Endothelial cell of umbilical vein (primary cell): ENCODE data around the gene ARID1B. TPM values are rescaled to one million over a fixed set of nuclear protein-coding genes. Genes with fewer than 3 reads are reported as not detected.

Source experiments
- BruUV-seq: library from RNA; stranded (reverse); fragments of 400-500 nt; replicated peaks from 2 replicates; lab custom pipeline; 2021; lab: Mats Ljungman, UMichigan
- CTCF ChIA-PET: fragments of 300-600, 350-600 bp; sonication (Branson Sonifier 250); formaldehyde crosslinking; loops from one replicate; lab custom pipeline; 2021; ENCODE audit warnings: antibody characterized with exemption, inconsistent platforms; lab: Charles Lee
- POLR2A ChIA-PET: fragments of 300-600, 350-600 bp; sonication (Branson Sonifier 250); formaldehyde crosslinking; loops from one replicate; lab custom pipeline; 2021; ENCODE audit warnings: antibody characterized with exemption, inconsistent platforms; lab: Charles Lee
- DNase-seq: peaks from one replicate; pipeline ENCODE4 v3.0.0-alpha.2; 2011; ENCODE audit warnings: low read depth, low spot score
- FAIRE-seq: peaks from 2 replicates; lab custom pipeline; 2011; peaks lifted over from hg19 to GRCh38; lab: Jason Lieb, UNC
- H2AFZ ChIP-seq: 2 replicates; pipeline ENCODE4 v1.6.0; 2012; ENCODE audit warnings: low read depth, low read length, control low read depth, inconsistent platforms
- H3K27ac ChIP-seq: 2 replicates; pipeline ENCODE4 v1.5.1; 2011; ENCODE audit warnings: low read depth, mild to moderate bottlenecking, control low read depth, low read length, moderate library complexity; ENCODE audit not compliant: insufficient read depth
- H3K27me3 ChIP-seq, 2 experiments: 2 replicates each; pipeline versions ENCODE4 v1.6.0 to v1.6.1; 2011; ENCODE audit warnings: low read length in 2 of 2, mixed read lengths in 1 of 2; ENCODE audit not compliant: control insufficient read depth in 2 of 2, insufficient read depth in 2 of 2
- H3K36me3 ChIP-seq, 2 experiments: 2 replicates in 1 of 2; 3 replicates in 1 of 2; pipeline ENCODE4 v1.5.1; 2011; ENCODE audit warnings: low read length in 2 of 2, mild to moderate bottlenecking in 1 of 2, moderate library complexity in 1 of 2; ENCODE audit not compliant: control insufficient read depth in 2 of 2, insufficient read depth in 2 of 2; ENCODE audit errors: extremely low read depth in 1 of 2
- H3K4me1 ChIP-seq: 3 replicates; pipeline ENCODE4 v1.5.1; 2011; ENCODE audit warnings: mild to moderate bottlenecking, low read length; ENCODE audit not compliant: control insufficient read depth, insufficient read depth; ENCODE audit errors: extremely low read depth
- H3K4me2 ChIP-seq: 2 replicates; pipeline ENCODE4 v1.6.1; 2011; ENCODE audit warnings: low read length, control low read depth, mixed read lengths; ENCODE audit not compliant: insufficient read depth
- H3K4me3 ChIP-seq, 3 experiments: fragments of 200-600 bp in 1 of 3; sonication (generic), shearing (Covaris generic) in 1 of 3; replicated peaks in 1 of 3; 2 replicates each; pipeline ENCODE4 v1.5.1; 2011 to 2016; ENCODE audit warnings: control low read depth in 3 of 3, low read length in 3 of 3, mild to moderate bottlenecking in 2 of 3, inconsistent platforms in 1 of 3, low read depth in 1 of 3, moderate library complexity in 1 of 3; ENCODE audit not compliant: insufficient read depth in 1 of 3
- H3K79me2 ChIP-seq: 2 replicates; pipeline ENCODE4 v1.6.0; 2012; ENCODE audit warnings: low read length, inconsistent platforms; ENCODE audit not compliant: control insufficient read depth, insufficient read depth
- H3K9ac ChIP-seq: replicated peaks from 2 replicates; pipeline ENCODE3; 2011; ENCODE audit warnings: low read length, control low read depth; ENCODE audit not compliant: insufficient read depth; ENCODE audit errors: extremely low read depth
- H3K9me1 ChIP-seq: replicated peaks from 3 replicates; pipeline ENCODE4 v1.6.0; 2011; ENCODE audit warnings: mild to moderate bottlenecking, low read length; ENCODE audit not compliant: control insufficient read depth, insufficient read depth; ENCODE audit errors: extremely low read depth
- H3K9me3 ChIP-seq: replicated peaks from 2 replicates; pipeline ENCODE4 v1.5.1; 2012; ENCODE audit warnings: low read length, inconsistent platforms; ENCODE audit not compliant: control insufficient read depth, insufficient read depth
- H4K20me1 ChIP-seq: replicated peaks from 2 replicates; pipeline ENCODE3; 2011; ENCODE audit warnings: mild to moderate bottlenecking, low read length; ENCODE audit not compliant: control insufficient read depth, insufficient read depth; ENCODE audit errors: extremely low read depth
- CTCF ChIP-seq, 2 donors: IDR thresholded peaks; 1 replicate in 1 of 2; 2 replicates in 1 of 2; pipeline ENCODE4 v1.5.1; 2011; ENCODE audit warnings: low read length in 2 of 2, mild to moderate bottlenecking in 2 of 2, moderate library complexity in 2 of 2, control low read depth in 1 of 2, inconsistent platforms in 1 of 2, low read depth in 1 of 2; ENCODE audit not compliant: insufficient read depth in 1 of 2; ENCODE audit errors: extremely low read depth in 1 of 2
- EZH2 ChIP-seq: IDR thresholded peaks from 2 replicates; pipeline ENCODE4 v1.6.1; 2012; ENCODE audit warnings: borderline replicate concordance, low read depth, mild to moderate bottlenecking, moderate library complexity, low read length, inconsistent platforms; ENCODE audit not compliant: severe bottlenecking
- FOS ChIP-seq: IDR thresholded peaks from 2 replicates; pipeline ENCODE4 v1.6.1; 2011; ENCODE audit warnings: mild to moderate bottlenecking, low read length, moderate library complexity, borderline replicate concordance; ENCODE audit not compliant: insufficient read depth
- GATA2 ChIP-seq: IDR thresholded peaks from 2 replicates; pipeline ENCODE4 v1.7.0; 2011; ENCODE audit warnings: low read depth, mild to moderate bottlenecking, moderate library complexity, mixed read lengths, low read length; ENCODE audit not compliant: insufficient read length, insufficient read depth
- JUN ChIP-seq: IDR thresholded peaks from 2 replicates; pipeline ENCODE4 v1.6.1; 2011; ENCODE audit warnings: borderline replicate concordance, low read depth; ENCODE audit not compliant: insufficient read length, insufficient read depth
- MAX ChIP-seq: IDR thresholded peaks from 2 replicates; pipeline ENCODE4 v1.6.1; 2011; ENCODE audit not compliant: insufficient read depth, insufficient read length
- MYC ChIP-seq: IDR thresholded peaks from one replicate; pipeline ENCODE4 v1.6.1; 2011; ENCODE audit warnings: mild to moderate bottlenecking, low read depth, low read length
- POLR2A ChIP-seq: IDR thresholded peaks from 2 replicates; pipeline ENCODE4 v1.6.1; 2012; ENCODE audit warnings: low read depth, mild to moderate bottlenecking, control low read depth, low read length
- POLR2AphosphoS5 ChIP-seq: IDR thresholded peaks from 2 replicates; pipeline ENCODE4 v1.6.1; 2012; ENCODE audit warnings: low read depth, mild to moderate bottlenecking, control low read depth, low read length, moderate library complexity; ENCODE audit not compliant: insufficient read depth
- dilution Hi-C: fragments of 300-500 bp; cut with MboI; formaldehyde crosslinking; loops from one replicate; pipeline ENCODE4 v1.15.0; 2019; ENCODE audit warnings: low sequenced_read_pairs; ENCODE audit not compliant: extremely low pct_ligation_motif_present
- intact Hi-C: fragments of 100-400 bp; cut with micrococcal nuclease; formaldehyde crosslinking; loops from one replicate; pipeline ENCODE4 v1.10.0; 2022
- polyA plus RNA-seq, 4 experiments: library from polyadenylated mRNA; depleted of rRNA in 3 of 4; stranded (reverse) in 3 of 4; unstranded in 1 of 4; fragments of >200 nt; gene quantifications; 2 replicates each; pipeline versions ENCODE4 v1.2.1 to v1.2.3, GENCODE V29; 2011 to 2012; ENCODE audit warnings: missing spikeins in 1 of 4
- total RNA-seq: library from RNA; stranded (reverse); gene quantifications from 2 replicates; pipeline ENCODE4 v1.2.3, GENCODE V29; 2021

Gene ARID1B
- total and polyA plus RNA-seq, 2 donors (not counting 3 experiments of a cell fraction or from before 2014, with no cell fraction given): 21.8 to 89.5 TPM

GRCh38 chr6:156827382-156827781 is 50.2 kb downstream of the ARID1B start:
- Histone ChIP-seq H3K4me1 (no peaks in the 10 kb centered on the region), H3K79me2 (peaks cover 80% of the 10 kb centered on the region), H3K27ac (no peak overlapping the region), H3K9ac (no peak overlapping the region), H2AFZ (no peak overlapping the region), H3K4me2 (no peak overlapping the region), H3K4me3 (no peak overlapping the region), H3K9me1 (no peaks in the 10 kb centered on the region), H4K20me1 (peaks cover under 1% of the 10 kb centered on the region), H3K36me3 (no peaks in the 10 kb centered on the region), H3K9me3 (no peaks in the 10 kb centered on the region), H3K27me3 (no peaks in the 10 kb centered on the region)
- intact Hi-C loops: no loop called here
- TF ChIP-seq CTCF (IDR thresholded peaks at IDR 0.05; ENCODE audit: extremely low read depth in 1 of 2, insufficient read depth in 1 of 2, low read depth in 1 of 2, low read length in 2 of 2) (no peak), EZH2 (no peak), JUN (no peak), POLR2AphosphoS5 (no peak)
- dilution Hi-C loops: no loop called here
- FAIRE-seq (no peak), DNase-seq (no peak)
- CTCF ChIA-PET: interaction anchor here (0.6 to 0.8 kb wide), 2 partner anchors 35 to 168 kb away, joined by 4 read pairs; no protein-coding TSS in a partner anchor
- POLR2A ChIA-PET: no interaction called here
- no TSS peak for BruUV-seq

- DNase-seq (no peak), FAIRE-seq (no peak)
- TF ChIP-seq POLR2A: no peak
- TF ChIP-seq EZH2: no peak
- TF ChIP-seq CTCF (IDR thresholded peaks at IDR 0.05; ENCODE audit: extremely low read depth in 1 of 2, insufficient read depth in 1 of 2, low read depth in 1 of 2, low read length in 2 of 2): no peak
- no peak for TF ChIP-seq JUN
- TF ChIP-seq MAX: no peak
- TF ChIP-seq POLR2AphosphoS5: no peak
- no peak for TF ChIP-seq FOS
- no peak for TF ChIP-seq MYC
- TF ChIP-seq GATA2: no peak
- intact Hi-C loops (no loop called here), dilution Hi-C loops (no loop called here)
- Histone ChIP-seq H3K27ac (no peak overlapping the region), H3K79me2 (peaks cover 80% of the 10 kb centered on the region), H3K4me2 (no peak overlapping the region), H3K27me3 (no peaks in the 10 kb centered on the region), H3K9me1 (no peaks in the 10 kb centered on the region), H2AFZ (no peak overlapping the region), H3K9ac (no peak overlapping the region), H3K4me3 (no peak overlapping the region), H3K9me3 (no peaks in the 10 kb centered on the region), H3K36me3 (no peaks in the 10 kb centered on the region), H3K4me1 (peaks cover 3% of the 10 kb centered on the region), H4K20me1 (peaks cover 5% of the 10 kb centered on the region)
- ChIA-PET CTCF (interaction anchor here (0.6 to 1.4 kb wide), 3 partner anchors 36 to 169 kb away, joined by 4 to 6 read pairs (median 4); no protein-coding TSS in a partner anchor), POLR2A (no interaction called here)
- no TSS peak for BruUV-seq
Observed at GRCh38 chr6:156828280-156828703, 51.1 kb downstream of the ARID1B start.
